HepG2 (cell line): ENCODE results near the gene PROCR. TPM values are rescaled to one million over a fixed set of nuclear protein-coding genes. Genes with fewer than 3 reads are reported as not detected.

Source experiments
- ATM ChIP-seq: fragments of 450-650 bp; IDR thresholded peaks from 2 replicates; pipeline ENCODE4 v1.7.1; 2017; ENCODE audit warnings: mild to moderate bottlenecking, borderline replicate concordance
- CHCHD3 ChIP-seq: sonication (generic); formaldehyde crosslinking; IDR thresholded peaks from 2 replicates; pipeline ENCODE4 v1.8.0; 2022; ENCODE audit warnings: mild to moderate bottlenecking, missing genetic modification reagents, moderate library complexity
- CREB3 ChIP-seq: sonication (generic); formaldehyde crosslinking; IDR thresholded peaks from 2 replicates; pipeline ENCODE4 v1.5.0; 2020; ENCODE audit warnings: missing genetic modification reagents
- ERF ChIP-seq: IDR thresholded peaks from 2 replicates; pipeline ENCODE4 v1.6.1; 2018; ENCODE audit warnings: missing biosample characterization, missing genetic modification reagents
- FLYWCH1 ChIP-seq: sonication (generic); formaldehyde crosslinking; IDR thresholded peaks from 2 replicates; pipeline ENCODE4 v1.8.1; 2023; ENCODE audit warnings: mild to moderate bottlenecking, missing genetic modification reagents
- HDAC6 ChIP-seq: fragments of 200-600 bp; sonication (generic); IDR thresholded peaks from 2 replicates; pipeline ENCODE4 v1.7.0; 2017; ENCODE audit warnings: mild to moderate bottlenecking, antibody characterized with exemption, low read length, low read depth
- HHEX ChIP-seq: IDR thresholded peaks from 2 replicates; pipeline ENCODE4 v1.6.1; 2016; ENCODE audit warnings: control low read depth
- JUND ChIP-seq: sonication (generic); formaldehyde crosslinking; IDR thresholded peaks from 2 replicates; pipeline ENCODE4 v1.8.0; 2022; ENCODE audit warnings: mild to moderate bottlenecking, missing genetic modification reagents
- MEIS2 ChIP-seq: sonication (generic); formaldehyde crosslinking; IDR thresholded peaks from 2 replicates; pipeline ENCODE4 v1.9.0; 2021; ENCODE audit warnings: mild to moderate bottlenecking, missing genetic modification reagents
- NCOA2 ChIP-seq: sonication (generic); formaldehyde crosslinking; IDR thresholded peaks from 2 replicates; pipeline ENCODE4 v1.8.0; 2022; ENCODE audit warnings: inconsistent platforms
- SAFB2 ChIP-seq: sonication (generic); formaldehyde crosslinking; IDR thresholded peaks from 2 replicates; pipeline ENCODE4 v1.5.1; 2020; ENCODE audit warnings: missing genetic modification reagents, low read depth, mild to moderate bottlenecking, borderline replicate concordance
- SIX1 ChIP-seq: sonication (generic); formaldehyde crosslinking; IDR thresholded peaks from 2 replicates; pipeline ENCODE4 v1.4.0; 2020; ENCODE audit warnings: missing genetic modification reagents, borderline replicate concordance
- SMAD9 ChIP-seq: sonication (generic); formaldehyde crosslinking; IDR thresholded peaks from 2 replicates; pipeline ENCODE4 v1.5.1; 2020; ENCODE audit warnings: mild to moderate bottlenecking, missing genetic modification reagents
- SOX6 ChIP-seq, 2 experiments: fragments of 450-650 bp in 1 of 2; sonication (generic) in 1 of 2; formaldehyde crosslinking in 1 of 2; IDR thresholded peaks; 2 replicates each; pipeline versions ENCODE4 v1.4.0 to v1.6.1; 2017 to 2020; ENCODE audit warnings: antibody characterized with exemption in 1 of 2, mild to moderate bottlenecking in 1 of 2, missing genetic modification reagents in 1 of 2
- SP4 ChIP-seq: sonication (generic); formaldehyde crosslinking; IDR thresholded peaks from 2 replicates; pipeline ENCODE4 v1.8.1; 2023; ENCODE audit warnings: mild to moderate bottlenecking, missing genetic modification reagents
- TFDP1 ChIP-seq: IDR thresholded peaks from 2 replicates; pipeline ENCODE4 v1.6.1; 2016; ENCODE audit warnings: missing compliant biosample characterization, missing genetic modification reagents, borderline replicate concordance
- YEATS4 ChIP-seq: sonication (generic); formaldehyde crosslinking; IDR thresholded peaks from 2 replicates; pipeline ENCODE4 v1.4.0; 2020; ENCODE audit warnings: missing genetic modification reagents, borderline replicate concordance
- ZFP1 ChIP-seq: IDR thresholded peaks from 2 replicates; pipeline ENCODE4 v1.6.1; 2016
- ZFP41 ChIP-seq: sonication (generic); formaldehyde crosslinking; IDR thresholded peaks from 2 replicates; pipeline ENCODE4 v1.4.0; 2020; ENCODE audit warnings: mild to moderate bottlenecking, missing genetic modification reagents, borderline replicate concordance
- ZNF235 ChIP-seq: sonication (generic); formaldehyde crosslinking; IDR thresholded peaks from 2 replicates; pipeline ENCODE4 v1.8.1; 2023; ENCODE audit warnings: mild to moderate bottlenecking, missing genetic modification reagents, borderline replicate concordance
- ZNF263 ChIP-seq: sonication (generic); formaldehyde crosslinking; IDR thresholded peaks from 2 replicates; pipeline ENCODE4 v1.4.0; 2020; ENCODE audit warnings: missing genetic modification reagents
- ZNF274 ChIP-seq: sonication (generic); formaldehyde crosslinking; IDR thresholded peaks from 2 replicates; pipeline ENCODE4 v1.5.1; 2020; ENCODE audit warnings: mild to moderate bottlenecking, missing genetic modification reagents
- ZNF296 ChIP-seq: sonication (generic); formaldehyde crosslinking; conservative IDR thresholded peaks from 2 replicates; pipeline ENCODE4 v1.5.0; 2020; ENCODE audit warnings: mild to moderate bottlenecking, missing genetic modification reagents
- ZNF3 ChIP-seq: IDR thresholded peaks from 2 replicates; pipeline ENCODE4 v1.7.0; 2017; ENCODE audit warnings: inconsistent platforms
- ZNF484 ChIP-seq: sonication (generic); formaldehyde crosslinking; IDR thresholded peaks from 2 replicates; pipeline ENCODE4 v1.5.1; 2020; ENCODE audit warnings: mild to moderate bottlenecking, low read depth, missing genetic modification reagents, borderline replicate concordance
- ZNF629 ChIP-seq: sonication (generic); formaldehyde crosslinking; conservative IDR thresholded peaks from 2 replicates; pipeline ENCODE4 v1.5.0; 2020; ENCODE audit warnings: missing genetic modification reagents
- ZNF788 ChIP-seq: sonication (generic); formaldehyde crosslinking; IDR thresholded peaks from 2 replicates; pipeline ENCODE4 v1.5.0; 2020; ENCODE audit warnings: mild to moderate bottlenecking, missing genetic modification reagents, borderline replicate concordance
- ZNF83 ChIP-seq: sonication (generic); formaldehyde crosslinking; IDR thresholded peaks from 2 replicates; pipeline ENCODE4 v1.4.0; 2020; ENCODE audit warnings: missing genetic modification reagents, mild to moderate bottlenecking, borderline replicate concordance
- ZSCAN29 ChIP-seq: sonication (generic); formaldehyde crosslinking; conservative IDR thresholded peaks from 2 replicates; pipeline ENCODE4 v1.4.0; 2020; ENCODE audit warnings: mild to moderate bottlenecking, missing genetic modification reagents
- polyA plus RNA-seq, 8 experiments: library from polyadenylated mRNA; depleted of rRNA in 3 of 8; stranded (reverse) in 7 of 8; unstranded in 1 of 8; fragments of >200 nt; fragmentation: Illumina TruSeq in 4 of 8; extraction: Trizol in 4 of 8; gene quantifications; 2 replicates each; pipeline versions ENCODE4 v1.2.1 to v1.2.3, GENCODE V29; 2011 to 2016; ENCODE audit warnings: low read depth in 4 of 8, missing spikeins in 1 of 8, mixed read lengths in 1 of 8; ENCODE audit not compliant: insufficient read depth in 1 of 8
- total RNA-seq, 5 experiments: library from RNA; depleted of rRNA; stranded (reverse); fragments of >200 nt; fragmentation: Illumina TruSeq; extraction: Trizol; gene quantifications; 2 replicates each; pipeline ENCODE4 v1.2.3, GENCODE V29; 2016; ENCODE audit warnings: low read depth in 1 of 5
- TF ChIP-seq, protein P1 (sequence below), 2 experiments: fragments of 450-650 bp in 1 of 2; sonication (generic) in 1 of 2; formaldehyde crosslinking; IDR thresholded peaks; 2 replicates each; pipeline versions ENCODE4 v1.5.0 to v1.8.0; 2020 to 2022; ENCODE audit warnings: mild to moderate bottlenecking in 1 of 2, missing genetic modification reagents in 1 of 2
- TF ChIP-seq, protein P2 (sequence below): sonication (generic); IDR thresholded peaks from 2 replicates; pipeline ENCODE4 v1.6.1; 2016; ENCODE audit warnings: low read depth, borderline replicate concordance

Gene PROCR
- total and polyA plus RNA-seq, 2 of the 13 experiments (the other 11 are each of a cell fraction or from before 2014, with no cell fraction given) = 1.4 to 1.7 TPM

- TF ChIP-seq, protein P1, sequence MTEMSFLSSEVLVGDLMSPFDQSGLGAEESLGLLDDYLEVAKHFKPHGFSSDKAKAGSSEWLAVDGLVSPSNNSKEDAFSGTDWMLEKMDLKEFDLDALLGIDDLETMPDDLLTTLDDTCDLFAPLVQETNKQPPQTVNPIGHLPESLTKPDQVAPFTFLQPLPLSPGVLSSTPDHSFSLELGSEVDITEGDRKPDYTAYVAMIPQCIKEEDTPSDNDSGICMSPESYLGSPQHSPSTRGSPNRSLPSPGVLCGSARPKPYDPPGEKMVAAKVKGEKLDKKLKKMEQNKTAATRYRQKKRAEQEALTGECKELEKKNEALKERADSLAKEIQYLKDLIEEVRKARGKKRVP (CRISPR knock-in tag; IDR thresholded peaks at IDR 0.05) = peak in 1 of 2 experiments; percentile 93; a peak in 3 of 4 replicates
- no peak for TF ChIP-seq ZNF3 (CRISPR knock-in tag)
- no peak for TF ChIP-seq ZNF484 (CRISPR knock-in tag)
- no peak for TF ChIP-seq SMAD9 (CRISPR knock-in tag)
- TF ChIP-seq ERF (CRISPR knock-in tag) = no peak
- no peak for TF ChIP-seq FLYWCH1 (CRISPR knock-in tag)
- TF ChIP-seq ZNF788 = no peak
- TF ChIP-seq CREB3 = no peak
- TF ChIP-seq ZSCAN29 (CRISPR knock-in tag) = 0 out of 2 replicates have a peak, but pooled peaks have one; percentile 49
- no peak for TF ChIP-seq ZNF83 (CRISPR knock-in tag)
- no peak for TF ChIP-seq SIX1 (CRISPR knock-in tag)
- TF ChIP-seq YEATS4 (CRISPR knock-in tag) = no peak
- no peak for TF ChIP-seq HDAC6
- TF ChIP-seq SP4 (CRISPR knock-in tag) = no peak
- no peak for TF ChIP-seq ZNF296 (CRISPR knock-in tag)
- TF ChIP-seq CHCHD3 (CRISPR knock-in tag) = no peak
- peak; percentile 71 for TF ChIP-seq JUND (CRISPR knock-in tag)
- no peak for TF ChIP-seq ZNF263 (CRISPR knock-in tag)
- TF ChIP-seq TFDP1 (CRISPR knock-in tag) = no peak
- TF ChIP-seq ATM = no peak
- TF ChIP-seq MEIS2 (CRISPR knock-in tag) = no peak
- no peak for TF ChIP-seq ZFP41 (CRISPR knock-in tag)
- no peak for TF ChIP-seq ZNF235 (CRISPR knock-in tag)
- 0 out of 2 replicates have a peak, but pooled peaks have one; percentile 38 for TF ChIP-seq NCOA2 (CRISPR knock-in tag)
- peak; percentile 57; the same call in 1 of the 2 replicates for TF ChIP-seq HHEX (CRISPR knock-in tag)
- no peak for TF ChIP-seq ZNF629 (CRISPR knock-in tag)
- TF ChIP-seq SOX6 (IDR thresholded peaks at IDR 0.05) = no peak
- TF ChIP-seq SOX6 (CRISPR knock-in tag; IDR thresholded peaks at IDR 0.05) = 0 out of 2 replicates have a peak, but pooled peaks have one; percentile 33
- no peak for TF ChIP-seq SAFB2 (CRISPR knock-in tag)
- no peak for TF ChIP-seq ZFP1
- TF ChIP-seq, protein P2, sequence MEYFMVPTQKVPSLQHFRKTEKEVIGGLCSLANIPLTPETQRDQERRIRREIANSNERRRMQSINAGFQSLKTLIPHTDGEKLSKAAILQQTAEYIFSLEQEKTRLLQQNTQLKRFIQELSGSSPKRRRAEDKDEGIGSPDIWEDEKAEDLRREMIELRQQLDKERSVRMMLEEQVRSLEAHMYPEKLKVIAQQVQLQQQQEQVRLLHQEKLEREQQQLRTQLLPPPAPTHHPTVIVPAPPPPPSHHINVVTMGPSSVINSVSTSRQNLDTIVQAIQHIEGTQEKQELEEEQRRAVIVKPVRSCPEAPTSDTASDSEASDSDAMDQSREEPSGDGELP = no peak
- no peak for TF ChIP-seq ZNF274 (CRISPR knock-in tag)
Measured at GRCh38 chr20:35129647-35130069, 42.2 kb upstream of the PROCR start (continued).
